ENCODE results near the gene ELMOD3.
"Not testable (repeated sequence)": the region's sequence is repeated elsewhere in the genome, so short reads cannot be mapped to it uniquely, and the experiment has no call there.

ELMOD3 gene

DNA sequence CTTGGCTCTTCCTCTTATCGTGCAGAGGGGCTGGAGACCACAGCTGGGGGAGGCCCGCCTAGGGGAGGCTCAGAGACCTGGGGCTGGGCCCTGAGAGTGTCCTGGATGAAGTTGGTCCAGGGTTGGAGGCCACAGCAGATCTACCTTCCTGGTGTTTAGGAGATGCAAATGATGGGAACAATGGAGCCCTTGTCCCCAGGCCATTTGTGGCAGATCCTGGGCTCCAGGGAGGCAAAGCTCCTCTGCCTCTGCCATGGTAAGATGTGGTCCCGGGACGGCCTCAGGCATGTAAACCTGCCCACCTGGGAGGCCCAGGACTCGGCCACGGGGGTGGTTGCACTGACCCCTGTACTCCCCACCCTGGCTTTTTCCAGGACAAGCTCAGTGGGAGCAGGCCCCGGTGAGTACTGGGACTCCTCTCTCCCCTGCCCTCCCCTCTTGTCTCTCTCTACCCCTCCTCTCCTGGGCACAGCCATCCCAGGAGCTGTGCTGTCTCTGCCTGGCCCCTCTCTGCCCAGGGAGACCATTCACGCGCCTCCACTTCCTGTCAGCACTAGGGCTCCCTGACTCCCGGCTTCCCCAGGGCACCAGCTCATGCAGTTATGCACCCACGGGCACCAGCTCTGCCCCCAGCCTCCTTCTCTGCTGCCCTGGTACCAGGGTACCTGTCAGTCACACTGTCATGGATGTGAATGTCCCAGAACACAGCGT, 74.8 kb downstream of the ELMOD3 start:
- DNase-seq: no peak

DNA sequence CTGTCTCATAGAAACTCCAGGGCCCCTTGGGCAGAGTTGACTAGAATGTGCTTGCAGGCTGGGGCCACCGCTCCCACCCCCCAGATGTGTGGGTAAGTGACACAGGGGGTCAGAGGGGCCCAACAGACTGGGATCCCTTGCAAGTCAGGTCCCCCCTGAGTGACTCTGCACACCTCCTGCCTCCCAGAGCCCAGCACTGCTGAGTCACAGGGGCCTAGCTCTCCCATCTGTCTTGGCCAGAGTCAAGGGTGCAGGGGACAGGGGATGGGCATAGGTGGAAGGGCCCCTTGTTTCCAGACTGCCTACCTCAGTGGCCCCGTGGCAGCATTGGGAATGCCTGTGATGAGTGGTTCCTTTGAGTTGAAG, 75.3 kb downstream of the ELMOD3 start:
- DNase-seq: no peak

GRCh38 chr2:85430752-85431569, 76.4 kb downstream of the ELMOD3 start:
- DNase-seq: no peak

DNA sequence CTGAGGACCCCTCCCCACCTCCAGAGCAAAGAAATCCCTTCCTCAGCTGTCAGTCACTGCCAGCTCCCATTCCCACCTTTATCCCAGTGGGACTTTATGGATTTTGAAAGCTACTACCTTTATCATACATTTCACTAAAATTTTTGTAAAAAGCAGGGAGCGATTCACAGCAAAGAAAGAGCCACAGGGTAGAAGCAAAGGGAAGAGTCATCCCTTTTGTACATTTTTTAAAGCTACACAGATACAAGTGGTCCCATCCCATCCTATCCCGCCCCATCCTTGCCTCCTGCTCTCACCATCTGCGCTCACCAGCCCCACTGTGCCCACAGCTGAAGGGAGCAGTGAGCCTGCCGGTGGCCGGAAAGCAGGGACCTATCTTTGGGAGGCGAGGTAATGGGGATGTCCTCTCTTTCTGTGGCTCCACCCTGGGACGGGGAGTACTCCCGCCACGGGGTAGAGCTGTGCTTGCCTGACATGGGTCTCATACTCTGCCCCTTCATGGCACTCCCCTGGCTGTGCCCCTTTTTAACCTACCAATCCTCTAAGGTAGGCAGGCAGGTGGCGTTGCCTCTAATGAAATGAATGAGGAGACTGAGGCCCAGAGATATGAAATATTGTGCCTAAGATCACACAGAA, 77.1 kb downstream of the ELMOD3 start:
- no peak for DNase-seq

DNA sequence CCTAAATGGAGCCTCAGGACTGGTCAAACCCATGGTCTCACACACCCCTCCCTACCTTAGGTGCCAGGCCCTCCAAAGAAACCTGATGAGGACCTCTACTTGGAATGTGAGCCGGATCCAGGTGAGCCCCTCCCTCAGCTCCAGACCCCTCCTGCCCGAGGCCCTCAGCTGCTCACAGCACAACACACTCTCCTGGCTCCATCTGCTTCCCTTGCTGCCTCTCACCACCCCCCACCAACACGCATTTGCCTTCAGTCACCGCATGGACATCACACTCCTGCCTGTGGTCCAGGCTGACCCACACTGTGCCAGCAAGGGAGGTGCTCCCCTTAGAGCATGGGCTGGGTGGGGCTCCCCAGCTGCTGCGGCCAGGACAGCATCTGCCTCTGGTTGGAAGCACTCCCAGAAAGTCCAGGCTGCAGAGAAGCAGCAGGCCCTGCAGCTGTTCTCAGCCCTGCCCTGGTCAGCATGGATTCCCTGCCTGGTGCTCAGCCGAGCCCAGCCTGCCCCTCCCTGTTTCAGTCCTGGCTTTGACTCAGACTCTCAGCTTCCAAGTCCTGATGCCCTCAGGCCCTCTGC, 79.0 kb downstream of the ELMOD3 start:
- DNase-seq: no peak

DNA sequence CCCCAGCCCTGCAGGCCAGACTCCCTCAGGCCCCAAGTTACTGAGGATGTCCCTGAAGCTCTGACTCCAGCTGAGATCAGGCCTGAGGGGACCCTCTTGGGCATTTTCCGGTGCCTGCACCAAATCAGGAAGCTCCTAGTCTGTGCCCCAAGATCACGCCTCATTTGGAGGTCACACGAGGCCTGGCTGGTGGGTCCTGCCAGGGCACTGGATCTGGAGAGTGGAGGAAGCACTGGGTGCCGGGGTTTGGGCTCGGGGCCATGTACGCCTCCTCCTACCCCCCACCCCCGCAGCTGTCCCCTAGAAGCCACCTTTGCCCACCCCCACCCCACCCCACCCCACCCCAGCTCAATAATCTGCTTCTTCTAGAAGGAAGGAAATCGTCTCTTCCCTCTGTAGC, 80.1 kb downstream of the ELMOD3 start:
- no peak for DNase-seq

DNA sequence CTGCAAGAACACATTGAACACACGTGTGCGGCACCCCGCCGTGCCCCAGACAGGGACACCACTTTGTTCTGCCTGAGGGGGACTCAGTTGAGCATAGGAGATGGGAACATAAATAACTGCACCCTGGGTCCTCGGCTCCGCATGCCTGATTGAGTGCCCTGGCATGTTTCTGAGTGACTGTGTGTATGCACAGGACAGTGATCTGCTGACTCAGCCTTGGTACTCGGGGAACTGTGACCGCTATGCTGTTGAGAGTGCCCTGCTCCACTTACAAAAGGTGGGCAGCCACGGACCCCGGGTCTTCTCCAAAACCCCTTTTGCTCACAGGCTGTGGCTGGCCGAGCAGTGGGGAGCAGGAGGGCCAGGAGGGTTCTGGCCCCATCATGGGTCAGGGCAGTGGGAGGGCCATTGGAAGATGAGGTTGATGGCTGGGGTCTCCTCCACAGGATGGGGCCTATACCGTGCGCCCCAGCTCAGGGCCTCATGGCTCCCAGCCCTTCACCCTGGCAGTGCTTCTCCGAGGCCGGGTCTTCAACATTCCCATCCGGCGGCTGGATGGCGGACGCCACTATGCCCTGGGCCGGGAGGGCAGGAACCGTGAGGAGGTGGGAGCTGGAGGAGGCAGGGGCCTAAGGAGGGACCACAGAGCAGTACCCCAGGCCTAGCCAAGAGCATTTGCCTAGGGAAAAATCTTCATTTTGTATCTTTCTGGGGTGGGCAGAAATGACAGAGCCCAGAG, 80.8 kb downstream of the ELMOD3 start:
- no peak for DNase-seq

GRCh38 chr2:85435981-85436835, 81.6 kb downstream of the ELMOD3 start:
- no peak for DNase-seq

DNA sequence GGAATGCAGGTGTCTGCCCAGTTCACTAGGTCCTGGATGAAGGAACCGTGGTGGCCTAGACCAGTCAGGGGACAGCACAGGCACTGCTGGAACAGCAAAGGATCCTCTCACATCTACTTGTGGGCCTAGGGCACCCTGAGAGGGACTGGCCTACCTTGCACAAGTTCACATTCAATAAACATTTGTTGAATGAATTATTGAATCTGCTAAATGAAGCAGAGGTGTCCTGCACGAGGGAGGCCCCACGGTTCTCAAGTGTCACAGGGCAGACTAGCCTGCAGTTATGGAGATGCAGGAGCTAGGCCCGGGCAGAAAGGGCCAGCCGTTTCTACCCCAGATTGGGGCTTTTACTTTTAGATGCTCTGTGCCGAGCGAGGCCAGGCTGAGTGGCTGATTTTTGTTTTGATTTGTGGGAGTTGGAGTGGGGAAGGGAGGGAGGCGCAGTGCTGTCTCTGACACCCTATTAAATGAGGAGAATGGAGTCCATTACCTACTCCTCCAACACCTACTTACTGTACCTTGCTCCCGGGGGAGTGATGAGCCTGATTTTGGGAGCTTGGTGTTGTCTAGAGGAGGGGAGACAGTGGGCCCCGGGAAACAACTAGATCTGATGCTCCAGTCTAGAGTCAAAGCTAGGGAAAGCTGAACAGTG, 82.4 kb downstream of the ELMOD3 start:
- DNase-seq: no peak

- peak; percentile 85 for DNase-seq
These were observed 83.1 kb downstream of the ELMOD3 start for GRCh38 chr2:85437488-85438200.

- DNase-seq: peak; percentile 43
These were observed 83.8 kb downstream of the ELMOD3 start for GRCh38 chr2:85438201-85439024.

DNA sequence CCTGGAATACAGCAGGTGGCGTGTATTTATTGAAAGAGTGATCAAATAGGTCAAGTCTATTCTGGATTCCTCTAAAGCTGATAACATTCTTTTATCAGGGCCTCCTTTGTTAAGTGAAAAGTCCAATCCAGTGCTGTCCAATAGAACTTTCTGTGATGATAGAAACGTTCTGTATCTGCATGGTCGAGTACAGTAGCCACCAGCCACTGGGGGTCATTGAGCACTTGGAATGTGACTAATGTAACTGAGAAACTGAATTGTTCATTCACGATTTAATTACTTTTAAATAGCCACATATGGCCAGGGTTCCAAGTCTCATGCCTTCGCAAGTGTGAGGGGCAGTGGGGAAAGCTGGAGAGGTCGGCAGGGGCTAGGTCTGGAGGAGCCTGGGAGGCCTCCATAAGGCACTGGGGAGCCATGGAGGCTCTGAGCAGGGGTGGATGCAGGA, 84.5 kb downstream of the ELMOD3 start:
- no peak for DNase-seq

- DNase-seq: not testable (repeated sequence)
These were observed 85.0 kb downstream of the ELMOD3 start for GRCh38 chr2:85439569-85439968.

GRCh38 chr2:85439986-85440385, 85.4 kb downstream of the ELMOD3 start:
- no peak for DNase-seq

DNA sequence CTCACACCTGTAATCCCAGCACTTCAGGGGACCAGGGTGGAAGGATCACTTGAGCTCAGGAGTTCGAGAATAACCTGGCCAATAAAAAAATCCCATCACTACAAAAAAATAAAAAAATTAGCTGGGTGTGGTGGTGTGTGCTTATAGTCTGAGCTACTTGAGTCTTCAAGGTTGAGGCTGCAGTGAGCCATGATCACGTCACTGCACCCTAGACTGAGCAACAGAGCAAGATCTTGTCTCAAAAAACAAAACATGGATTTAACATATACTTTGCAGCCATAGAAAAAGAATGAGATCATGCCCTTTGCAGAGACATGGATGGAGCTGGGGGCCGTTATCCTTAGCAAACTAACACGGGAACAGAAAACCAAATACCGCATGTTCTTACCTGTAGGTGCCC, 86.2 kb downstream of the ELMOD3 start:
- no peak for DNase-seq
